ENCODE results near the gene KIF1C.
"Not testable (repeated sequence)": the region's sequence is repeated elsewhere in the genome, so short reads cannot be mapped to it uniquely, and the experiment has no call there.

KIF1C gene

GRCh38 chr17:5027299-5027698 lies 29.5 kb downstream of the KIF1C start:
- peaks cover 4% of the 10 kb centered on the region for H3K36me3 ChIP-seq (ENCODE audit: control insufficient read depth, insufficient read depth, low read length)
- no peak overlapping the region for H3K4me3 ChIP-seq (replicated peaks; ENCODE audit: low read depth, low read length)
- TF ChIP-seq CTCF (IDR thresholded peaks at IDR 0.05; ENCODE audit: insufficient read depth, low read length, poor library complexity, severe bottlenecking): no peak
- no peak for DNase-seq (ENCODE audit: extremely low read depth, insufficient read length)
- H3K27me3 ChIP-seq (replicated peaks; ENCODE audit: control insufficient read depth, insufficient read depth, low read length): no peaks in the 10 kb centered on the region

GRCh38 chr17:5027916-5028315 lies 30.2 kb downstream of the KIF1C start:
- no peak for DNase-seq (ENCODE audit: extremely low read depth, insufficient read length)
- Histone ChIP-seq H3K4me3 (replicated peaks; ENCODE audit: low read depth, low read length) (no peak overlapping the region), H3K27me3 (replicated peaks; ENCODE audit: control insufficient read depth, insufficient read depth, low read length) (no peaks in the 10 kb centered on the region), H3K36me3 (ENCODE audit: control insufficient read depth, insufficient read depth, low read length) (peaks cover 4% of the 10 kb centered on the region)
- TF ChIP-seq CTCF (IDR thresholded peaks at IDR 0.05; ENCODE audit: insufficient read depth, low read length, poor library complexity, severe bottlenecking): no peak

- H3K27me3 ChIP-seq (replicated peaks; ENCODE audit: control insufficient read depth, insufficient read depth, low read length); H3K4me3 ChIP-seq (replicated peaks; ENCODE audit: low read depth, low read length); DNase-seq (ENCODE audit: extremely low read depth, insufficient read length); H3K36me3 ChIP-seq (ENCODE audit: control insufficient read depth, insufficient read depth, low read length): not testable (repeated sequence)
These were observed 32.4 kb downstream of the KIF1C start for GRCh38 chr17:5030168-5030567.

GRCh38 chr17:5031365-5032082 lies 33.8 kb downstream of the KIF1C start:
- peak; percentile 80 for TF ChIP-seq CTCF (IDR thresholded peaks at IDR 0.05; ENCODE audit: insufficient read depth, low read length, poor library complexity, severe bottlenecking)
- H3K4me3 ChIP-seq (replicated peaks; ENCODE audit: low read depth, low read length): peak overlapping the region; percentile 54
- H3K36me3 ChIP-seq (ENCODE audit: control insufficient read depth, insufficient read depth, low read length): no peaks in the 10 kb centered on the region
- H3K27me3 ChIP-seq (replicated peaks; ENCODE audit: control insufficient read depth, insufficient read depth, low read length): no peaks in the 10 kb centered on the region
- DNase-seq (ENCODE audit: extremely low read depth, insufficient read length): peak; percentile 84

- no peak overlapping the region for H3K4me3 ChIP-seq (replicated peaks; ENCODE audit: low read depth, low read length)
- H3K27me3 ChIP-seq (replicated peaks; ENCODE audit: control insufficient read depth, insufficient read depth, low read length): no peaks in the 10 kb centered on the region
- TF ChIP-seq CTCF (IDR thresholded peaks at IDR 0.05; ENCODE audit: insufficient read depth, low read length, poor library complexity, severe bottlenecking): no peak
- H3K36me3 ChIP-seq (ENCODE audit: control insufficient read depth, insufficient read depth, low read length): no peaks in the 10 kb centered on the region
- no peak for DNase-seq (ENCODE audit: extremely low read depth, insufficient read length)
These were observed 35.1 kb downstream of the KIF1C start for GRCh38 chr17:5032865-5033264.

- Histone ChIP-seq H3K36me3 (ENCODE audit: control insufficient read depth, insufficient read depth, low read length) (no peaks in the 10 kb centered on the region), H3K27me3 (replicated peaks; ENCODE audit: control insufficient read depth, insufficient read depth, low read length) (no peaks in the 10 kb centered on the region), H3K4me3 (replicated peaks; ENCODE audit: low read depth, low read length) (no peak overlapping the region)
- no peak for DNase-seq (ENCODE audit: extremely low read depth, insufficient read length)
- no peak for TF ChIP-seq CTCF (IDR thresholded peaks at IDR 0.05; ENCODE audit: insufficient read depth, low read length, poor library complexity, severe bottlenecking)
These were observed 35.7 kb downstream of the KIF1C start for GRCh38 chr17:5033352-5034015.
